OCI-LY3 (cell line): ENCODE measurements around the gene TTC13.

Source experiments
- H2AFZ ChIP-seq: fragments of 200-600, 300-600 bp; shearing (Covaris generic); 2 replicates; pipeline ENCODE4 v1.6.0; 2014; ENCODE audit warnings: antibody characterized with exemption, low read depth, low read length
- H3K27ac ChIP-seq: fragments of 200-600, 300-600 bp; sonication (generic); 2 replicates; pipeline ENCODE4 v1.5.1; 2014; ENCODE audit warnings: mild to moderate bottlenecking, low read length, moderate library complexity, mixed read lengths
- H3K27me3 ChIP-seq: fragments of 200-600, 300-600 bp; sonication (generic); 2 replicates; pipeline ENCODE4 v1.6.1; 2014; ENCODE audit warnings: low read depth, low read length, mixed read lengths
- H3K36me3 ChIP-seq: fragments of 200-600, 300-600 bp; sonication (generic); replicated peaks from 2 replicates; pipeline ENCODE3; 2014; ENCODE audit warnings: low read depth, low read length, mixed read lengths
- H3K4me1 ChIP-seq: fragments of 300-600, 200-600 bp; sonication (generic); 2 replicates; pipeline ENCODE4 v1.6.1; 2014; ENCODE audit warnings: low read length, mixed read lengths
- H3K4me2 ChIP-seq: fragments of 200-600, 300-600 bp; sonication (generic); 2 replicates; pipeline ENCODE4 v1.6.1; 2014; ENCODE audit warnings: low read length, mixed read lengths
- H3K4me3 ChIP-seq: fragments of 300-600, 200-600 bp; sonication (generic); 2 replicates; pipeline ENCODE4 v1.5.1; 2014; ENCODE audit warnings: antibody characterized with exemption, mild to moderate bottlenecking, low read length, moderate library complexity
- H3K79me2 ChIP-seq: fragments of 300-600, 200-600 bp; shearing (Covaris generic); 2 replicates; pipeline ENCODE4 v1.6.1; 2014; ENCODE audit warnings: mild to moderate bottlenecking, low read length, mixed read lengths
- H3K9ac ChIP-seq: fragments of 300-600, 200-600 bp; shearing (Covaris generic); 2 replicates; pipeline ENCODE4 v1.6.0; 2014; ENCODE audit warnings: mild to moderate bottlenecking, low read length, moderate library complexity
- H3K9me3 ChIP-seq: fragments of 200-600, 300-600 bp; shearing (Covaris generic); 2 replicates; pipeline ENCODE4 v1.6.1; 2014; ENCODE audit warnings: low read length, mixed read lengths; ENCODE audit not compliant: insufficient read depth
- H4K20me1 ChIP-seq: fragments of 200-600, 300-600 bp; sonication (generic); 2 replicates; pipeline ENCODE4 v1.6.1; 2016; ENCODE audit warnings: low read length, mixed read lengths; ENCODE audit not compliant: insufficient read depth
- EZH2phosphoT487 ChIP-seq: fragments of 200-600 bp; shearing (Covaris generic); IDR thresholded peaks from 2 replicates; pipeline ENCODE4 v1.6.1; 2018; ENCODE audit warnings: antibody characterized with exemption, mixed run types, low read depth
- TF ChIP-seq, protein P1 (sequence below): fragments of 200-600, 300-600 bp; sonication (generic); IDR thresholded peaks from 2 replicates; pipeline ENCODE4 v1.5.1; 2014; ENCODE audit warnings: antibody characterized with exemption, low read length, low read depth

TTC13 gene

DNA sequence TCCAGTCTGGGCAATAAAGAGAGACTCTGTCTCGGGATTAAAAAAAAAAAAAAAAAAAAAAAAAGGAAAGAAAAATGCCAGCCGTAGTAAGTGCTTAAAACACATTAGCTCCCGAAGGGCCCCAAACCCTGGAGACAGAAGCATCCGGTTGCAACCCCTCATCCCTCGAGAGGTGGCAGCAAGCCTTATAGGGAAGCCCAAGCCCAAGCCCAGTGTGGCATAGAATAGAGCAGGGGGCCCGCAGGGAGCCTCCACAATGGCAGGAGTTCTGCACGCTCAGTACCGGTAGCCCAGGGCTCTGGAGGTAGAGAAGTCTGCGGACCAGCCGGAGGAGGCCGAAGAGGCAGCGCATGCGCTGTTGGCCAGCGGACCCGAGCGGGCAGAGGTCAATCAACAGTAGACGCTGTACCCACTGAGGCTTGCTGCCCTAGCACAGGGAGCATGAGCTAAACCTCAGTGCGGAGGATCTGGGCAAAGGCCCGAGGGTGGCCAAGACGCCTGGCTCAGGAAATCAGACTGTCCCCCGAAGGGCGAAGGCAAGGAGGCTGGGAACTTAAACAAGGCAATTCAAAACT, 76.2 kb downstream of the TTC13 start:
- peaks cover 13% of the 10 kb centered on the region for H3K36me3 ChIP-seq
- no peak for TF ChIP-seq EZH2phosphoT487
- TF ChIP-seq, protein P1, sequence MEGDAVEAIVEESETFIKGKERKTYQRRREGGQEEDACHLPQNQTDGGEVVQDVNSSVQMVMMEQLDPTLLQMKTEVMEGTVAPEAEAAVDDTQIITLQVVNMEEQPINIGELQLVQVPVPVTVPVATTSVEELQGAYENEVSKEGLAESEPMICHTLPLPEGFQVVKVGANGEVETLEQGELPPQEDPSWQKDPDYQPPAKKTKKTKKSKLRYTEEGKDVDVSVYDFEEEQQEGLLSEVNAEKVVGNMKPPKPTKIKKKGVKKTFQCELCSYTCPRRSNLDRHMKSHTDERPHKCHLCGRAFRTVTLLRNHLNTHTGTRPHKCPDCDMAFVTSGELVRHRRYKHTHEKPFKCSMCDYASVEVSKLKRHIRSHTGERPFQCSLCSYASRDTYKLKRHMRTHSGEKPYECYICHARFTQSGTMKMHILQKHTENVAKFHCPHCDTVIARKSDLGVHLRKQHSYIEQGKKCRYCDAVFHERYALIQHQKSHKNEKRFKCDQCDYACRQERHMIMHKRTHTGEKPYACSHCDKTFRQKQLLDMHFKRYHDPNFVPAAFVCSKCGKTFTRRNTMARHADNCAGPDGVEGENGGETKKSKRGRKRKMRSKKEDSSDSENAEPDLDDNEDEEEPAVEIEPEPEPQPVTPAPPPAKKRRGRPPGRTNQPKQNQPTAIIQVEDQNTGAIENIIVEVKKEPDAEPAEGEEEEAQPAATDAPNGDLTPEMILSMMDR = no peak
- H3K4me2 ChIP-seq = no peak overlapping the region
- no peak overlapping the region for H3K27ac ChIP-seq
- no peak overlapping the region for H2AFZ ChIP-seq
- H3K9ac ChIP-seq = no peak overlapping the region
- H3K4me3 ChIP-seq = no peak overlapping the region
- no peaks in the 10 kb centered on the region for H3K79me2 ChIP-seq
- no peaks in the 10 kb centered on the region for H3K4me1 ChIP-seq
- no peaks in the 10 kb centered on the region for H4K20me1 ChIP-seq
- no peaks in the 10 kb centered on the region for H3K27me3 ChIP-seq
- H3K9me3 ChIP-seq = no peaks in the 10 kb centered on the region

DNA sequence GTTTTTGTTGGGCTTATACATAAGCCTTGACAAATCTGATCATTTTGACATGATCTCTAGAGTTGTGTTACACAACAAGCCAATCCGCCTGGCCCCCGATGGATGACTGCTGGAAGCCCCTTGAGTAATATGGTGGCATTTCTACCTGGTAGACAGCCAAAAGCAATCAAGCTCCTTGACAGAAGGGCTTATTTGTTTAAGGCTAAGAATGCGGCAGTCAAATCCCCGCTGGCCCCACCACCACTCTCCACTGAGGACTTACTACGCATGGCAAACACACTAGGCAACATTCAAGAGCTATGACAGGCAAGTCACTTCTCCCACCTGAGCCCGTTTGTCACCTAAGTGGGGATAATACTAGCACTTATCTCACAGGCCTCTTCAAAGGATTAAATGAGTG, 77.0 kb downstream of the TTC13 start:
- no peak for TF ChIP-seq EZH2phosphoT487
- TF ChIP-seq, protein P1 = no peak
- no peaks in the 10 kb centered on the region for H3K9me3 ChIP-seq
- H4K20me1 ChIP-seq = no peaks in the 10 kb centered on the region
- H3K79me2 ChIP-seq = no peaks in the 10 kb centered on the region
- no peak overlapping the region for H3K4me3 ChIP-seq
- H3K27ac ChIP-seq = no peak overlapping the region
- no peak overlapping the region for H3K4me2 ChIP-seq
- H3K36me3 ChIP-seq = peaks cover 9% of the 10 kb centered on the region
- no peaks in the 10 kb centered on the region for H3K27me3 ChIP-seq
- no peak overlapping the region for H3K9ac ChIP-seq
- no peak overlapping the region for H2AFZ ChIP-seq
- no peaks in the 10 kb centered on the region for H3K4me1 ChIP-seq

DNA sequence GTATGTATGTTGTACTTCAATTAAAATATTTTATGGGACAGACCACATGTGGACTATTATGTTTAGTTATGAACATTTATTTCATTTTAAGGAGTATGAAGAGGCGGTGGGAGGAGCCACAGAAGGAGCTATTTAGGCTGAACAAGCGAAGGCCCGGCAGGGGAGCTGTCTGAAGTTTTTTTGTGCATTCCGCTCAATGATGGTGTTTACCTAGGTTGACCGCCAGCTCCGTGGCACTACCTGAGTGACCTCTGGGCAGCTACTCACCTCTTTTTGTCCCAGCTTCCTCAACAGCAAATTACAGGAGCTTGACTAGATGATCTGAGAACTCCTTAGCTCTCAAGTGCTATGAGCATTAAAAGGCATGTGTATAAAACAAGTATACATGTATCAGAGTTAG, 77.7 kb downstream of the TTC13 start:
- no peaks in the 10 kb centered on the region for H3K79me2 ChIP-seq
- no peak overlapping the region for H2AFZ ChIP-seq
- no peaks in the 10 kb centered on the region for H3K27me3 ChIP-seq
- H3K36me3 ChIP-seq = peaks cover 9% of the 10 kb centered on the region
- TF ChIP-seq, protein P1 = no peak
- no peak for TF ChIP-seq EZH2phosphoT487
- H3K4me1 ChIP-seq = no peaks in the 10 kb centered on the region
- H3K27ac ChIP-seq = no peak overlapping the region
- no peaks in the 10 kb centered on the region for H4K20me1 ChIP-seq
- H3K4me3 ChIP-seq = no peak overlapping the region
- H3K4me2 ChIP-seq = no peak overlapping the region
- H3K9ac ChIP-seq = no peak overlapping the region
- no peaks in the 10 kb centered on the region for H3K9me3 ChIP-seq

DNA sequence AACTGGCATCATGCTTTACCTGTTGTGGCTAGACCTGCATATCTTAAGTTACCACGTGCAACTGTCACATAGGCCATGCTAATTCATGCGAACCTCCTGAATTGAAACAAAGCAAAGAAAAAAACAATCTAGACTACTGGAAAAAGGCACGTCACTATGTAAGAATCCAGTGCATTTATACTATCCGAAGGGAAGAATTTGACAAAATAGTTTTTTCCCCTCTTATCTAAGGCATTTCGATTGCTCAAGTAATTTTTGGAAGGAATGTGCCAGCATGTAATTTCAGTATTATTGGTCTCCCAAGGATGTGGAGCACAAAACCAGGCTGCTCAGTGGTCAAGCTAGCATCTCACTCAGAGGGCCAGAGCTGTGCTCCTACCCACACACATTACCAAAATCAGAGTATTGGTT, 78.8 kb downstream of the TTC13 start:
- H2AFZ ChIP-seq = no peak overlapping the region
- no peak overlapping the region for H3K9ac ChIP-seq
- no peaks in the 10 kb centered on the region for H4K20me1 ChIP-seq
- no peaks in the 10 kb centered on the region for H3K79me2 ChIP-seq
- H3K4me3 ChIP-seq = no peak overlapping the region
- no peak overlapping the region for H3K27ac ChIP-seq
- peaks cover 4% of the 10 kb centered on the region for H3K36me3 ChIP-seq
- no peaks in the 10 kb centered on the region for H3K4me1 ChIP-seq
- no peak overlapping the region for H3K4me2 ChIP-seq
- no peaks in the 10 kb centered on the region for H3K9me3 ChIP-seq
- no peaks in the 10 kb centered on the region for H3K27me3 ChIP-seq
- TF ChIP-seq, protein P1 = no peak
- TF ChIP-seq EZH2phosphoT487 = no peak
